ENCODE measurements around the gene FOXP1.

Gene FOXP1

DNA sequence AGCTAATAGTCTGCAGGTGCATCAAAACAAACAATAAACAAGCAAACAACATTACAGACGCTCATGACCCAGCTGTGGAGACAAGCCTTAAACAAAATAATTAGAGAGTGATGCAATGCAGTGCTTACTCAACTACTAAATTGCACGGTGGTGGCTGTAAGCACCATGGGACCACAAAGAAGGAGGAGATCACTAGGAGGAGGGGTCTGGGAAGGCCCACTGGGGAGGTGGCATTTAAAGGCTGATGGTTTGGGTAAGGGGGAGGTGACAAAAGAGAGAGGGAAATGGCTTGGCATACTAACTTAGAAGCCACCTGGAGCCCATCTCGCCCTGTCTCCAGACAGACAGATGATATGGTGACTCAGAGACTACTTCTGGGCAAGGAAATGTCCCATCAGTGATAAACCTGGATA, 516.7 kb downstream of the FOXP1 start:
- no peaks in the 10 kb centered on the region for H3K27me3 ChIP-seq (ENCODE audit: low read depth, low read length)
- peak overlapping the region; percentile 80 for H3K4me3 ChIP-seq (ENCODE audit: low read length)
- H4K20me1 ChIP-seq (ENCODE audit: insufficient read depth, low read length), result peaks cover 77% of the 10 kb centered on the region
- H3K79me2 ChIP-seq (ENCODE audit: low read length), result peaks cover 100% of the 10 kb centered on the region
- TF ChIP-seq EZH2phosphoT487 (IDR thresholded peaks at IDR 0.05; ENCODE audit: low read depth), result no peak
- TF ChIP-seq, protein P1, sequence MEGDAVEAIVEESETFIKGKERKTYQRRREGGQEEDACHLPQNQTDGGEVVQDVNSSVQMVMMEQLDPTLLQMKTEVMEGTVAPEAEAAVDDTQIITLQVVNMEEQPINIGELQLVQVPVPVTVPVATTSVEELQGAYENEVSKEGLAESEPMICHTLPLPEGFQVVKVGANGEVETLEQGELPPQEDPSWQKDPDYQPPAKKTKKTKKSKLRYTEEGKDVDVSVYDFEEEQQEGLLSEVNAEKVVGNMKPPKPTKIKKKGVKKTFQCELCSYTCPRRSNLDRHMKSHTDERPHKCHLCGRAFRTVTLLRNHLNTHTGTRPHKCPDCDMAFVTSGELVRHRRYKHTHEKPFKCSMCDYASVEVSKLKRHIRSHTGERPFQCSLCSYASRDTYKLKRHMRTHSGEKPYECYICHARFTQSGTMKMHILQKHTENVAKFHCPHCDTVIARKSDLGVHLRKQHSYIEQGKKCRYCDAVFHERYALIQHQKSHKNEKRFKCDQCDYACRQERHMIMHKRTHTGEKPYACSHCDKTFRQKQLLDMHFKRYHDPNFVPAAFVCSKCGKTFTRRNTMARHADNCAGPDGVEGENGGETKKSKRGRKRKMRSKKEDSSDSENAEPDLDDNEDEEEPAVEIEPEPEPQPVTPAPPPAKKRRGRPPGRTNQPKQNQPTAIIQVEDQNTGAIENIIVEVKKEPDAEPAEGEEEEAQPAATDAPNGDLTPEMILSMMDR (IDR thresholded peaks at IDR 0.05; ENCODE audit: low read depth, low read length), result no peak
- peaks cover 7% of the 10 kb centered on the region for H3K36me3 ChIP-seq (replicated peaks; ENCODE audit: low read depth, low read length)
- peak overlapping the region; percentile 84 for H3K4me2 ChIP-seq (ENCODE audit: low read length)
- no peaks in the 10 kb centered on the region for H3K9me3 ChIP-seq (ENCODE audit: insufficient read depth, low read length)
- no peak overlapping the region for H2AFZ ChIP-seq (ENCODE audit: low read depth, low read length)
- H3K4me1 ChIP-seq (ENCODE audit: low read length), result peaks cover 73% of the 10 kb centered on the region
- peak overlapping the region; percentile 88 for H3K27ac ChIP-seq (ENCODE audit: low read length)
- peak overlapping the region; percentile 90 for H3K9ac ChIP-seq (ENCODE audit: low read length)

DNA sequence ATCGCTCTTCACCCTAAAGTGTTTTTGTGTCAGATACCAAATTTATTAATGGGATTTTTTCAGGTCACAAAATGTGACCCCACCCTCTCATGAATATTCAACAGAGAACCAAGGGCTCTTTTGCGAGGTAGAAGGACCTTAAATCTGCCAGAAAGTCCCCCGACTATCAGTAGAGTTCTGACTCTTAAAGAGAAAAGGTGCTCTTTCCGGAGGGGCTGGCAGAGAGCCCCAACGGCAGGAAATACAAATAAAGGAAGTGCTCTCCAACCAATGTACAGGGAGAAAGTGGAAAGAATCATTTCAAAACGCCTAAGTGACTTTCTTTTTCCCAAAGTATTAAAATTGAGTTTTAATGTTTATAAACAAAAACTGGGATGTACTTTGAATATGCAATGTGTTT, 517.2 kb downstream of the FOXP1 start:
- Histone ChIP-seq H3K9me3 (ENCODE audit: insufficient read depth, low read length) (no peaks in the 10 kb centered on the region), H3K27me3 (ENCODE audit: low read depth, low read length) (no peaks in the 10 kb centered on the region), H4K20me1 (ENCODE audit: insufficient read depth, low read length) (peaks cover 78% of the 10 kb centered on the region), H3K4me2 (ENCODE audit: low read length) (peak overlapping the region; percentile 84), H3K9ac (ENCODE audit: low read length) (peak overlapping the region; percentile 90), H3K4me1 (ENCODE audit: low read length) (peaks cover 73% of the 10 kb centered on the region), H3K27ac (ENCODE audit: low read length) (peak overlapping the region; percentile 88), H3K36me3 (replicated peaks; ENCODE audit: low read depth, low read length) (peaks cover 10% of the 10 kb centered on the region), H3K79me2 (ENCODE audit: low read length) (peaks cover 100% of the 10 kb centered on the region), H2AFZ (ENCODE audit: low read depth, low read length) (no peak overlapping the region), H3K4me3 (ENCODE audit: low read length) (peak overlapping the region; percentile 80)
- TF ChIP-seq EZH2phosphoT487 (IDR thresholded peaks at IDR 0.05; ENCODE audit: low read depth), result no peak
- TF ChIP-seq, protein P1 (IDR thresholded peaks at IDR 0.05; ENCODE audit: low read depth, low read length), result no peak

DNA sequence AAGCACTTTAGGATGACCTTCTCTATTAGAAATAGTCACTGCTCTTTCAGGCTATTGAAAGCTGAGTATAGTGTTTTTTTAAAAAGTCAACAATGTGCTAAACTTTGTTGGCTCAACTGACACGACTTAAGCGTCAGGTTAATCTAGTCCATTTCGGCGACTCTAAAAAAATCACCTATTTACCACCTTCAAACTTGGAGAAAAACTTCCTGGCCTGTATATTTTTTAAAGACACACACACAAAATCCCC, 517.8 kb downstream of the FOXP1 start:
- TF ChIP-seq EZH2phosphoT487 (IDR thresholded peaks at IDR 0.05; ENCODE audit: low read depth), result no peak
- TF ChIP-seq, protein P1 (IDR thresholded peaks at IDR 0.05; ENCODE audit: low read depth, low read length), result no peak
- Histone ChIP-seq H4K20me1 (ENCODE audit: insufficient read depth, low read length) (peaks cover 78% of the 10 kb centered on the region), H3K9ac (ENCODE audit: low read length) (peak overlapping the region; percentile 90), H3K4me1 (ENCODE audit: low read length) (peaks cover 73% of the 10 kb centered on the region), H3K36me3 (replicated peaks; ENCODE audit: low read depth, low read length) (peaks cover 10% of the 10 kb centered on the region), H3K79me2 (ENCODE audit: low read length) (peaks cover 100% of the 10 kb centered on the region), H3K4me3 (ENCODE audit: low read length) (peak overlapping the region; percentile 80), H3K27ac (ENCODE audit: low read length) (peak overlapping the region; percentile 88), H3K9me3 (ENCODE audit: insufficient read depth, low read length) (no peaks in the 10 kb centered on the region), H3K27me3 (ENCODE audit: low read depth, low read length) (no peaks in the 10 kb centered on the region), H3K4me2 (ENCODE audit: low read length) (peak overlapping the region; percentile 84), H2AFZ (ENCODE audit: low read depth, low read length) (no peak overlapping the region)

DNA sequence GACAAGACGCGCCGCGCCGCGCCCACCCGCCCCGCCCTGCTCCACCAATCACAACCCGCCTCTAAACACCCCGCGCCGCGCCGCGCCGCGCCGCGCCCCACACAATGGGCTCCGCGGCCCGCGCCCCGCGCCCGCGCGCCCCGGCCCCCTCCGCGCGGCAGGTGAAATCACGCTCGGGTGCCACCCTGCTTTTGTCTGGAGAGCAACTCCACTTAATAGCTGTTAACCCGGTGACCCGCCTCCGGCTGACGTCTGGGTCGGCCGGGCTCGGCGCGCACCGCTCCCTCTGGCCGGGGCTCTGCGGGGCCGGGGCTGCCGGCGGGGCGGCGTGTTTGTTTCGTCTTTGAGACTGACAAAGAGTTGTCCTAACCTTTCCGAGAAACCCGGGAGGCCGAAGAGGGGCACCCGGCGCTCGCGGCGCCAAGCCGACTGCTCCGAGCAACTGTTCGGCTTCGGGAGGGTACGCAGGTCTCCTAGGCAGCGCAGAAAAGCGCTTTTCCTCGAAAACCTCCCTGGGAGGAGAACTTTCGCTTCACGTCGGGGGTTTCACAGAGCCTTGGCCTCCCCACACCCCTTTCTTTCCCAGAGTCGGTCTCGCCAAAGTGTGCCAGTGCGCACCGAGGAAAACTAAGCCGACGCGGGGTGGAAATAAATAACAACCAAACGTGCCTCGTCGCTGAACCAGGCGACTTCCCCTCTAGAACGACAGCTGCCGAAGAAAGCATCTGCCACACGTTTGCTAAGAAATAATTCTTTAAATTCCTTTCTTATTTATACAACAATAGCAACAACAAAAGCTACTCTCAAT, 518.4 kb downstream of the FOXP1 start:
- Histone ChIP-seq H2AFZ (ENCODE audit: low read depth, low read length) (no peak overlapping the region), H3K9me3 (ENCODE audit: insufficient read depth, low read length) (no peaks in the 10 kb centered on the region), H4K20me1 (ENCODE audit: insufficient read depth, low read length) (peaks cover 78% of the 10 kb centered on the region), H3K27ac (ENCODE audit: low read length) (peak overlapping the region; percentile 88), H3K9ac (ENCODE audit: low read length) (peak overlapping the region; percentile 90), H3K4me3 (ENCODE audit: low read length) (peak overlapping the region; percentile 80), H3K27me3 (ENCODE audit: low read depth, low read length) (no peaks in the 10 kb centered on the region), H3K79me2 (ENCODE audit: low read length) (peaks cover 100% of the 10 kb centered on the region), H3K4me1 (ENCODE audit: low read length) (peaks cover 73% of the 10 kb centered on the region), H3K36me3 (replicated peaks; ENCODE audit: low read depth, low read length) (peaks cover 10% of the 10 kb centered on the region), H3K4me2 (ENCODE audit: low read length) (peak overlapping the region; percentile 84)
- TF ChIP-seq, protein P1 (IDR thresholded peaks at IDR 0.05; ENCODE audit: low read depth, low read length), result no peak
- no peak for TF ChIP-seq EZH2phosphoT487 (IDR thresholded peaks at IDR 0.05; ENCODE audit: low read depth)

Data from OCI-LY3 (cell line).